GM21723 (cell line): ENCODE results near the gene CDH23.

Experiments
- ATAC-seq: cut with Tn5 transposase; IDR thresholded peaks from one replicate; pipeline ENCODE4 v1.9.1; 2021; ENCODE audit warnings: mild to moderate bottlenecking, moderate library complexity; ENCODE audit not compliant: unreplicated experiment

The CDH23 gene

DNA sequence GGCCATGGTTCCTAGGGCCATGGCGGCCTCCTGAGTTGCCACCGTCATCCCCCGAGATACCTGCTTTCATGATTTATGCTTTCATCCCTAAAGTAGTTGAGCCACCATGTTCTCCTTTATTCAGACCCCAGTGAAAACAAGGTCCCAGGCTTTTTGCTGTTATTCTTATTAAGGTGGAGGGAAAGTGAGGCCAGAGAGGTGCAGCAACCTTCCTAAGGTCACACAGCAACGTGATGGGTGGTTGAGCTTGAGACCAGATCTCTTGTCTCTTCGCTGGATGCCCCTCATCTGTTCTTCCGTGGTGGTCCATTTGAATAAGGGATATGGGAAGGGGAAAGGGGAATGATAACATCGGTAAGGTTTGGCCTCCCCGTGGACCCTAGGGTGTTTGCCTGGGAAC lies 180.6 kb downstream of the CDH23 start:
- ATAC-seq, result no peak

DNA sequence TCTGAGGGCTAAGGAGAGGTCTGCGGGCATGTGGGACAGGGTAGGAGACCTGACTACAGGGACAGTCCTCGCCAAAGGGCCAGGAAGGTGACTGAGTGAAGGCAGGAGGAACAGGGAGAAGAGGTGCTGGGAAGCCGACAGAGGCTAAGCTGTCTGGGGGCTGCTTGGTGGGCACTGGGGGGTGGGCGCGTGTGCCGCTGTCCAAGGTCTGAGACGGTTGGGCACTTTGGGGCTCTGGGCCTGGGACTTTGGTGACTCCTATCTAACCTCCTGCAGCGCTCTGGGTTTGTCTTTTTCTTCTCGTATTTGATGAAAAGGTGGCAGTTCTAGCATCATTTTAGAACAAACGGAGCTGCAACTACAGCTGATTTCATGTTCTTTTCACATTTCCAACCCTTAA lies 181.3 kb downstream of the CDH23 start:
- ATAC-seq, result no peak

DNA sequence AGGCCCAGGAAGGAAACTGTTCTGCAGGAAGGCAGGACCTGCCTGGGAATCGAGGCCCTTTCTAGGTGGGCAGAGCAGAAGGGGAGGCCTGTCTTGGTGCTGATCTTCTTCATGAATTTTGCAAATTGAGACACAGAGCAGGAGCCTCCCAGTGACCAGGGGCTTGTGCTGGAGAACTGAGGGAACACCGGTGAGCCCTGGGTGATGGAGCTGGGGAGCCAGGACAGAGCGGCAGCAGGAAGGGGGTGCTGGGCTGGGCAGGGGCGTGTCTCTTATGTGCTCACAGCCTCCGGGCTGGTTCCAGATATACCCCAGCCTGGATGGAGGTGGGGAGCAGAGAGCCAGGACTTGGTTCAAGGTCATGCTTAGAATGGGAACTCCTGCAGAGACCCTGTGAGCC lies 182.9 kb downstream of the CDH23 start:
- no peak for ATAC-seq

DNA sequence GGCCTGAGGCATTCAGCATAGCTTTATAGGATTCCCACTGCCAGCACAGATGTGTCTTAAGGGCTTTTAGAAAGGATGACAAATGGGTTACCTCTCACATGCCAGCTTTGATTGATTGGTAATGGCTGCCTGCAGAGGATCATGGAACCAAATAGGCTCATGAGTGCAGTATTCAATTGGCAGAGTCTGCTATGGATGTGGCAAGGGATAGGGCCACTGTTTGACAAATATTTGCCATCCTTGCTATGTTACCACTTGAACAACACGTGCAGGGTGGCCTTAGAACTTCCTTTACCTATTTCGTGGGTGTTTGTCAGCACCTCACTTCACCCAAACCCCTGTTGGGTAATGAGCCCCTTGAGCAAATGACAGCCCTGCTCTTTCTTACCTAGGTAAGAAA lies 183.7 kb downstream of the CDH23 start:
- ATAC-seq, result no peak

DNA sequence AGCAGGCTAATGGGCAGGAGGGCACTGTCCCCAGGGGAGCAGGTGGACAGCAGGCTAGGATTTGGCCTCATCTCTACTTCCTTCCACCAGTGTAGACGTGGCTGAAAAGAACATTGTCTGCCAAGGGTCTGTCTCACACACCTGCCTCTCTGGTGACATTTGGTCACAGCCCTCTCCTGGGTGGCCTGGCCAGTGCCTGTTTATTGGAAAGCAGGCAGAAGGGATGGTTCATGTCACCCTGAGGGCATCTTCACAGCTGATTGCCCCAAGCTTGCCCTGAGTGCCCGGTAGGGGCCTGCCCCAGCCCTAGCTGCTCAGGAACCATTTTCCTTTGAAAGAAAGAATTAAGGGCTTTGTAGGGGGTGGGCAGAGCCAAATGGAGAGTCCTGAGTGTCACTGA lies 184.2 kb downstream of the CDH23 start:
- ATAC-seq, result no peak

DNA sequence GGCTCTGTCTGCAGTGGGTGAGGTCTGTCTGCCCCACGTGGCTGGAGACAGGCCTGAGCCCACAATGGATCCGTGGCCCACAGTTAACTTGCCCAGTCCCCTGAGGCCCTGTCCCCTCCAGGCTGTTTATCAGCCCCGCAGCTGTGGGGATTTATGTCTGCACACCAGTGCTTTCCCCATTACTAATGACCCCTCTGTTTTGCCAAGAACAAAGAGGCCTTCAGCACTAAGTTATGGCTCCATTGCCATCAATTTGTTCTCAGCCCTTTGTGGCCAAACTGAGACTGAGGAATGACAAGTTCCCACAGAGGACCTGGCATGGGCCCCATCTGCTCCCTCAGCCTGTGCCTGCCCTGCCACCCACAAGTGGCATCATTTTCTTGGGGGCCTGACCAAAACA lies 184.7 kb downstream of the CDH23 start:
- ATAC-seq, result no peak

DNA sequence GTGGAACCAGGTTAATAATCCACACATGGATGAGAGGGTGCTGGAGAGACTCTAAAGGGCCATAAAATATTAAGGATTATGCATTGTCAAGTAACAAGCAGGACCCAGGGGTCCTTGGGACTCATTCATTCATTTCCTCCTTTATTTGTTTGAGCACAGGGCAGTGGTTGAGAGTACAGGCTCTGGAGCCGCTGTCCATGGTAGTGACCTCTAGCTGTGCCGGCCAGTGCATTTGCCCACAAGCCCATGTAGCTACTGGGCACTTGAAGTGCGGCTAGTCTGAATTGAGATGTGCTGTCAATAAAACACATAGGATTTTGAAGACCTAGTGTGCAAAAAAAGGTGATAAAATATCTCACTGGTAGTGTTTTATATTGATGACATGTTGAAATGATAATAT lies 185.3 kb downstream of the CDH23 start:
- no peak for ATAC-seq

DNA sequence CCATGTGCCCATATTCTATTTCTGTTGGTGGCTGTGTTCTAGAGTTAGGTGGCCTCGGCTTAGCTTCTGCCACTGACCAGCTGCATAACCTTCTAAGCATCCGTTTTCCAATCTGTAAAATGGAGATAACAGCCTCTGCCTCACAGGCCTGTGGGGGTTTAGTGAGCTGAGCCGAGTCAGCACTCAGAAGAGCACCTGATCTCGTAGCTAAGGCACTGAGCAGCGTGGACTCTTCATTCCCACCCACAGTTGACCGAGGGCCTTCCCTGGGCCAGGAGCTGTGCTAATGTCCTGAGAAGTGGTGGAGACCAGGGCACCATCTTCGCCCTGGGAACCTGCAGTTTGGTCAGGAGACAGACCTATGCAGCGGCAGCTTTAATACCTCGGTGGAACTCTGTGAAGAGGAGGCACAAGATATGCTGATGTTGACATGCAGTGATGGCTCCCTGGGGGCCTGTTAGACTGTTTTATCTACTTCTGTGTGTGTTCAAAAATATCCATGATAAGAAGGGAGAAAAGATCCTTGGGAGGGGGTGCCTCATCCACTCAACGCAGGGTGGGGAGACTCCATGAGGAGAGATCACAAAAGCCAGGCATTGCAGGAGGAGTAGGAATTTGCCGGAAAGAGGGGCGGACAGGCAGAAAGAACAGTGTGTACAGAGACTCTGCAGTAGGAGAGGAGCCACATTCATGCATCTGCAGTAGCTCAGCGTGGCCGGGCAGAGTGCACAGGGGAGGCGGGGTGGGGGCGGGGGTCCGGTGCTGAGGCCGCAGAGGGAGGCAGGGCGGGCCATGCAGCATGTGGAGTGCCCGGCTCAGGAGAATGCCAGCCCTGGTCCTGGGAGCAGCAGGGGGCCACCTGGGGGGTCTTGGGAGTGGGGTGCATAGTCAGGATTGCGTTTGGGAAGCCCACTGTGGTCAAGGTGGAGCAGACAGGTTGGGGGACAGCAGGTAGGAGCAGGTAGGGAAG lies 186.1 kb downstream of the CDH23 start:
- ATAC-seq, result no peak

DNA sequence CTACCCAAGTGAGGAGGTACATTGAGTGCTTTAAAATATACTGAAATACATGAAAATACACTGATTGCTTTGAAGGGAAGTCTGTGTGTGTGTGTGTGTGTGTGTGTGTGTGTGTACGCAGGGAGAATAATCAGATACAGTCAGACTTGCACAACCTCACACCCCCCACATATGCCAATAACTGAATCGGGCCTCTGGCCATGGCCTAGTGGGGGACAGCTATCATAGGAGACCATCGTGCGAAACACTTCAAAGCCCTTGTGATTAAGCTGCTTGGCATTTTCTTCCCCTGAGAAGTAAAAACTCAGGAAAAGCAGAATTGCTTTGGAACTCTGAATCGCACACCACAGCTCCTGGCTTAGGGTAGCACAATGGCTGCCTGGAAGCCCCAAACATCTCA lies 187.7 kb downstream of the CDH23 start:
- ATAC-seq, result no peak

DNA sequence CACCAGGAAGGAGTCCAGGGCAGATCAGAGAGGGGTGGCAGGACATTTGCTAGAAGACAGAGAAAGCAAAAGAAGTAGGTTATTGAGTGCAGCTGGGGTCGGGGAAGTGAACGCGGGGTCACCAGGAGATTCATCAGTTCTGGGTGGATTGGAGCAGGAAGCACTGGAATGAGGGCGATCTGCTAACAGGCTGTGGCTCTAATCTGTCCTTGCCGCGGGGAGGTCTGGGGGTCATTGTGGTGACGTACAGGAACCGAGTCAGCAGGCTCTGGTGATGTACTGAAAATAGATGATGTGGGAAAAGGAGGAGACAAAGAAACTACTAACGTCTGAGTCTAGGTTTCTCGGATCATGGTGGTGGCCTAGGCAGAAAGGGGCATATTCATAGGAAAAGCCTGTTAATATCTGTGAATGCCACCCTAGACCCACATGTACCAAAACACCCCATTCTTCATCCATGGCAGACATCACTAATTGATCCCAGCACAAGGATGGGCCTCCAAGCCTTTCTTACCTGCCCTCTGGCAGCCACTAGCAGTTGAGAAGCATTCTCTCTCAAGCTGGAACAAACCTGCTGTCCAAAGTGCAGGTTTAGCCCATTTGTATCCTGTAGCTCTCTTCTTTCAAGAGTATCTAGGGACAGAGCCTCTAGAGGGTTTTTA lies 188.3 kb downstream of the CDH23 start:
- no peak for ATAC-seq

DNA sequence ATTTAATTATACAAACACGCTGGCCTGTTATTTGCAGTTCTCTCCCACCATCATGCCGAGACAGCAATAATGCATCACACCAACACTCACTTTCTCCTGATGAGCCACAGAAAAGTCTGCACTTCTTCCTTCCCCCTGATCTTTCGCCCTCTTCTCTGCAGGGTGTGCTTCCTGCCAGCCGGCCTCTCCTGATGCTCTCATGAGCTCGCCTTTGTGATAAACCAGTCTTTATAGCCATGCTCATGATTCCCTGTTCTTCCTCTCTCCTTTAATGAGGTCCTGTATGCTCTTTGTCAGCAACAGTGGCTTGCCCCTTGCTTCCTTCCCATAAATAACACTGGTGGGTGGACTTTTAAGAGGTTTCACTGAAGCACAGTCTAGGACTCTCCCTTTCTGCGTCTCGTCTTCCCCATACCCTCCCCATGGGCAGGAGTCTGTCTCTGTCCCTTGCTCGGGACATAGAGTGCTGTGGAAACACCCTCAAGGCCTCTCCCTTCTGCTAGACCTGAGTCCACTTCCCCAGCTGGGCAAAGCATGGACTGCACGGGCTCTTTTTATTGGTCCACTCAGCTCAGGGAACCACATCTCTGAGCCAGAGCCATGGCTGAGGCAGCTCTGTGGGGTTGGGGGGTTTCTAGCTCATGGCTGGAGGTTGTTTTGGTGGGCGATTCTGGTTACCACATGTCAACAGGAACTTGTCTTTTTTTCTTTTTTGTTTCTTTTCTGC lies 189.0 kb downstream of the CDH23 start:
- ATAC-seq, result no peak

DNA sequence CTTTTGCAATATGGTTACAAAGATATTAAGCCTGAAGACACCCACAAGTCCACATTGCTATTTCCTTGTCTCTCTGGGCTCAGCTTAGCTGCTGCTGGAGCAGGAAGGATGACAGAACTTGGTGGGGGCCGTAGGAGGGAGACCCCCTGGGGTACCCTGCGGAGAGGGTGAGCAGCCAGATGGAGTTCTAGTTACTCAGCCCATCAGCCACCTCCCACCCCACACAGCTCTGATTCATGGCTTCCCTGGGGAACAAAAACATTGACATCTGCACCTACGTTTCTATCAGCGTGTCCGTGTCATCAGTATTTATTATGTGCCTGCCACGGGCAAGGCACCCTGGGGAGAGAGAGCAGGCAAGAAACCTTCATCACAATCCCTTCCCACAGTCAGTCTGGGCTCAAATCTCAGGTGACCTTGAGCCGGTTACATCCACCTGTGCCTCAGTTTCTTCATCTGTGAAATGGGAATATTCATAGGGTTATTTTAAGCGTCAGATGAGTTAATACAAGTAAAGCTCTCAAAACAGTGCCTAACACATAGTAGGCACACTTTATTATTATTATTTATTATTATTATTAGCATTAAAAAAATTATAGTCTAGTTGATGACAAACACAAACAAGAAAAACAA lies 191.3 kb downstream of the CDH23 start:
- no peak for ATAC-seq

DNA sequence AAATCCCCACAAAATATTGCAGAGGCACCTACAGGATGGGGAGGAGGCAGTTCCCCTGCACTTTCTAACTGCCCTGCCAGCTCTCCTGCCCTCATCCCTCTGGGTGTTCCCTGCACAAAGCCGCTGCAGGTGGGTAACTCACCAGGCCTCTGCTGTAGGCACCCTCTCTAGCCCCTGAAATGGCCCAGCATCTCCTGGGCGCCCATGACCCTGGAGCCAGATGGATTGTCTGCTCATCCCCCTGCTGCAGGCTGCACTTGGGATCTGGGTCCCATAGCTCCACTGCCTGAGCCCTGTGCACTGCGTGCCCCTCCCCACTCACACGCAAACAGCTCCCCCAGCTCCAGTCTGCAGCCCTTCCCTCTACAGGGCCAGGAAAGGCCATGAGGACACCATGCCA lies 192.0 kb downstream of the CDH23 start:
- no peak for ATAC-seq

DNA sequence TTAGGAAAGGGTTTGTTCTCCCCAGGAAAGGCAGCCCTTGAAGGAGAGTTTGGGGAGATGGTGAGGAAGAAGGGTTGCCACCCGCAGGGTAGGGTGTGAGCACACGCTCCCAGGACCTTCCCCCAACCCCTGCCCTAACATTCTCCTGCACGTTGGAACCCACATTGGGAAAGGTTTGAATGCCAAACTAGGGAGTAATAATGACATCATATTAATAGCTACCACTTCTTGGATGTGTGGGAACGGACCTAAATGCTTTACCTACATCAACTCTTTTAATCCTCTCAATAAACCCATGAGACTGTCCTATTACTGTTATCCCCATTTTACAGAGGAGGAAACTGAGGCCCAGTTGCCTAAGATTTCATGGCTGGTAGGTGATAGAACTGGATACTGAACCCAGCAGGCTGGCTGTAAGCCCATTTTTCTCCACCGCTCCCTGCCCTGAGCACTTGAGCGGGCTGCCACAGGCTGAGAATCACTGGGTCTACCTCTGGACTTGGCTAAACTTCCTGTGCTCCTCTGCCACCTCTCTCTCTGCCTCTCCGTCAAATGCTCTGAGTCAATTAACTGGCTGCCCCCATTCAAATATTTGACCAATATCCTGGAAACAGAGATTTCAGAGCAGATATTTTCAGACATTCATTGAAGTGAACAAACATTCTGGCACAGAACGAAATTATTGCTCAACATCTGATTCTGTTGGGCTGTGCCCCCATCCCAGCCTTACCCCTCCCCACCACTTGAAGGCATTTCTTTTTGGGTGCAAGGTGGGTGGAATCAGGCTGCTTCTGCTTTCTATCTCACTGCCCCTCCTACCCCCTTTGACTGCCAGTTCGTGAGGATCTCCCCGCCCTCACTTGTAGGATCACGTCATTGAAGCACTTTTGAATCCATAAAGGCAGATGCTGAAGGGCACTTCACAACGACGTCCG lies 193.2 kb downstream of the CDH23 start:
- no peak for ATAC-seq

DNA sequence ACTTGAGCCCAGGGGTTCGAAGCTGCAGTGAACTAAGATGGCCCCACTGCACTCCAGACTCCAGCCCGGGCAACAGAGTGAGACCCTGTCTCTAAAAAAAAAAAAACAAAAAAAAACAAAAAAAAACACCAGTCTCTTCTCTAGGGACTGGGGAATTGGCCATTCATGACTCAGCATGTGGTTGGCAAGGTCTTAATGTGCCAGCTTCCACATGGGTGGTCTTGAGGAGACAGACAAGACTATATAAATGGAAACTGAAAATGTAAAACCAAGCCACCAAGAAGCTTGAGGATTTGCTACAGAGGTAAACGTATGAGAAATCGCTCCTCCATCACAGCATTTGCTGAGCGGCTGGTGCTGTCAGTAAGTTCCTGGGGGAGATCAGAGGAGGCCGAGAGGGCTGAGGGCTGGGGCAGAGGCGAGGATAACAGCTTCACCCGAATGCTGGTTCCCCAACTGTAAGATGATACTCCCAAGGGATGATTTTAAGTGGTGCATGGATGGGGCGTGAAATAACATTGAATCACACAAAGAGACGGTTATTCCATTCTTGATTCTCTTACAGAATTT lies 194.1 kb downstream of the CDH23 start:
- no peak for ATAC-seq

DNA sequence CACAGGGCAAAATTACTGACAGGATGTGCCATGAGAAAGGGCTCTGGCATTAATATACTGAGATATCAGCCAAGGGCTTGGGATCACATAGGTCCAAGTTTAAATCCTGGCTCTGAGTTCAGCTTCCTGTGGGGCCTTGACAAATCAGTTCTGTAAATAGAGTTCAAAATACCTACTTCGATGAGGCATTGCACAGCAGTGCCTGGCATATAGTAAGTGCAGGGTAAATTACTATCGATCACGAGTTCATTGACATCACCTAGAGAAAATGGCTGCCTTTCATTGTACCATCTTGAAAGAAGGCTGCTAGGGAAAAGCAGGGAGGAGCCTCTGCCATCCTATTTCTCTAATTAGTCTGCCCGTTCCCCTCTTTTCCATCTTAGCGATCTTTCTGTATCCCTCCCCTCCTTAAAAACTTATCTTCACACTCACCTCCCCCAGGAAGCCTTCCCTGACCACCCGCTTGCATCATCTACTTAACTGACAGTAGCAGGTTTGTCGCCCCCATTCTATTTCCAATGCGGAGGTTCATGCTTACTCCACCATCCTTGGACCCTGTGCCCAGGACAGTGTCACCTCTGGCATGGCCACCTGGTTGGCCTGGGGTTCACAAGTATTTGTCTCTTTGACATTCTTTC lies 198.3 kb downstream of the CDH23 start:
- ATAC-seq, result no peak

DNA sequence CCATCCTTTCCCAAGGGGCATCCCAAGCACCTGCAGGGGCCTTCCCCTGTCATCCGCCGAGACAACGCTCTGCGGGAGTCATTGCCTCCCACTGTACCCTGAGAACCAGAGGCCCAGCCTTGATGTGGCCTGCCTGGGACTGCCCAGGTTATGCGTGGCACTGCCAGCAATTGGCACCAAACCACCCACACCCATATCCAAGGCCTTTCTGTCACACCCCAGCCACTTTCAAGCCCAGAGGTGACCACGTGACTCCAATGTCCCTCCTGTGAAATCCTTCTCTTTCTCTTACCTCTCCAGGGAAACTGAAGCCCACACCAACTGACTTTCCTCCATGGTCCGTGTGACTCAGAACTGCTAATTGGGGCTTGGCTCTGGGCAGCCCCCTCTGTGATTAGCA lies 198.9 kb downstream of the CDH23 start:
- ATAC-seq, result no peak

DNA sequence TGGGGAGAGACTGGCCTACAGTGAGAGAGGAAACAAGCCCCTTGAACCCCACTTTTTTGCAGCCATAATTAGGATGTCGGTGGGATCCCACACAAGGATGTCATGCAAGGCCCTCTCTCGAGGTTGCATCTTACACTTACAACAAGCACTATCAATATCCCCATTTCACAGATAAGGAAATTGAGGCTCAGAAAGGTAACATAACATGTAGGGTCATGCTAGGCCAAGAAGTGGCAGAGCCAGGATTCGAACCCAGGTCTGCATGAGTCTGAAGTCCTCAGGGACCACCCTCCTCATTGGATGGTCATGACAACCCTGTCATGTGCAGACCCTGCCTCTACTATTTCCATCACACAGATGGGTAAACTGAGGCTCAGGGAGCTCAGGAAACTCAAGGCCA lies 199.4 kb downstream of the CDH23 start:
- no peak for ATAC-seq

DNA sequence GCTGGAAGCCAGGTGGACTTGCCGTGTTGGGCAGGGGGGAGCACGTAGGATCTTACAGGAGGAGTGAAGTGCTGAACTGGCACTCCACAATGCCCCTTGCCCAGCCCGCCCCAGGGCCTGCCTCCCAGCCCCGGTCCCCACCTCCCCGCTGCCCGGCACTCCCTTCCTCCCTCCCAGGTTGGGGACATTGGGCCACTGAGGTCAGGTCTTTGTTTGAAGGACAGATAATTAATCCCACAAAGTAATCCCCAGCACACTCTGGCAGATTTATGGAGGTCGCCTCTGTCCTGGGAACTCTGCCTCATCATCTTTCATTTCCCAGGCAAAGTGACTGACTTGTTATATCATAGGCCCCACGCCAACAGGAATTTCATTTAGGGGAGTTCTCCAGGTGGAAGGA lies 200.0 kb downstream of the CDH23 start:
- no peak for ATAC-seq
